Activated T-cell treated with anti-CD3 and anti-CD28 coated beads for 48 hours (primary cell): ENCODE measurements around the gene CMTM4.
"Not testable (repeated sequence)": the region's sequence is repeated elsewhere in the genome, so short reads cannot be mapped to it uniquely, and the experiment has no call there.

Source experiments
- DNase-seq: peaks from one replicate; pipeline ENCODE4 v3.0.0-alpha.2; 2020; ENCODE audit warnings: low read depth

CMTM4 gene

DNA sequence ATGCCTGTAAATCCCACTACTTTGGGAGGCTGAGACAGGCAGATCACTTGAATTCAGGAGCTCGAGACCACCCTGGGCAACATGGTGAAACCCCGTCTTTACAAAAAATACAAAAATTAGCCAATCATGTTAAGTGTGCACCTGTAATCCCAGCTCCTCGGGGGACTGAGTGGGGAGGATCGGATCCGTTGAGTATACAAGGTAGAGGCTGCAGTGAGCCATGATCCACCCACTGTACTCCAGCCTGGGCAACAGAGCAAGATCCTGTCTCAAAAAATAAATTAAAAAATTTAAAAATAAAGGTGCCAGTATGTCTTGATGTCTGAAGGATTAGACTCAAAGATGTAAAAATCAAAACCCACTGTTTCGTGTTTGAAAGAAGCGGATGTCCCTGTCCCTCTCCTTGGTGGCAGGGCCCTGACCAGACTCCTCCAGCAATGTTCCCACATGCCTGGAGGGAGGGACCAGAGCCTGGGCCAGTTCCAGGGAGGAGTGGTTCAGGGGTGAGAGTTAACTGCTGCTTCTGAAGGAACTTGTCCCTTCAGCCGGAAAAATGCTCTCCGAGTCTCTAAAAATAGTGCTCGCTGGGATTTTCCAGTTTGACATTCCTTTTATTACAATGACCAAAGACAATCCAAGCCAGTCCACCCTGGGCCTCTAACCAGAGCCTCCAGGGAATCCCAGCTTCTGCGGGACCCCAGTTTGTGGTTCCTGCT, 9.4 kb upstream of the CMTM4 start:
- no peak for DNase-seq

DNA sequence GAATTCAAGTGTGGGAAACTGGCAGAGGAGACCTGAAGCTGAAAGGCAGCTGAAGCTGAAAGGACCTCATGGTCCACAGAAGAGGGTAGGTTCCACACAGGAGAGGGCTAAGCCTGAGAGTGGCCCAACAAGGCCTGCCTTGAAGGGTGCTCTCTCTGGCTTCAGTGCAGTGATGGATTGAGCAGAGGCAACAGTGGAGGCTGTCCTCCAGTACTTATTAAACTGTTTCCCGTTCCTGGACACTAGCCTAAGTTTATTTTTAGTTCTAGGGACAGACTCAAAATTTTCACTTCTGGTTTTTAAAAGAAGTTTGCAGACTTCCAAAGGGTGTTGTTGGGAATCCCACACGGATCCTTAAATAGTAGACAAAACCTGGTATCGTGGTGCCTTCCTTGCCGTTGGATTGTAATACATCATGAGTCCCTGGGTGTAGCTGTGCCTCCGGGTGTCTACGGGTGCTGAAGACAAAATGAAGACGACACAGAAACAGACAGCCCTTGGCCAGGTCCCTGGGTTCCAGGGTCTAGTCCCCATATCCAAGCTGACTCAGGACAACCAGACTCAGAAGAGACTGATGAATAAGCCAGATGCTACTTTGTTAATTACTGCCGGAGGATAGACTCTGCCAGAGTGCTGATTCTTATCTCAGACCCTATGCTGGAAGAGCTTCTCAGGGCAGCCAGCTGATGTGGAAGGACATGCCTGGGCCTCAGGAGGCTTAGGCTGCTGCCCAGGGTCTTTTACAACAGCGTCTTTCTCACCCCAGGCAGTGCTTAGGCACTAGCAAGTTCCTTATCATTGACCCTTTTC, 7.1 kb upstream of the CMTM4 start:
- DNase-seq = no peak

DNA sequence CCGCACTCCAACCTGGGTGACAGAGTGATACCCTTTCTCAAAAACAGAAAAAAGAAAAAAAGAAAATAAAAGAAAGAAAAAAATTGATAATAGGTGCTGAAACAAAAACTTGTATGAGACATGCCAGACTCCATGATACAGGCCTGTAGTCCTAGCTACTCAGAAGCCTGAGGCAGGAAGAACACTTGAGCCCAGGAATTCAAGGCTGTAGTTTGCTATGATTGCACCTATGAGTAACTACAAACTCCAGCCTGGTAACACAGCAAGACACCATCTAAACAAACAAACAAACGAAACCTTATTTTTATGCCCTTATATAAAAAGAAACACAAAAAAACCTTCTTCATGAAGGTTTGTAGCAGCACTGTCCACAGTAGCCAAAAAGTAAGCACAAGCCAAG, 5.0 kb upstream of the CMTM4 start:
- no peak for DNase-seq

DNA sequence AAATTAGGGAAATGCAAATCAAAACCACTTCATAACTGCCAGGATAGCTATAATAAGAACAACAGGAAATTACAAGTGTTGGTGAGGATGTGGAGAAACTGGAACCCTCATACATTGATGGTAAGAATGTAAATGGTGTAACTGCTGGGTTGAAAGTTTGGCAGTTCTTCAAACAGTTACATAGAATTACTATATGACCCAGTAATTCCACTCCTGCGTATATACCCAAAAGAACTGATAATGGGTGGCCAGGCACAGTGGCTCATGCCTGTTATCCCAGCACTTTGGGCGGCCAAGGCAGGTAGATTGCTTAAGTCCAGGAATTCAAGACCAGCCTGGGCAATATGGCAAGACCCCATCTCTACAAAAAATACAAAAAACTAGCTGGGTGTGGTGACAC, 4.5 kb upstream of the CMTM4 start:
- DNase-seq = no peak

DNA sequence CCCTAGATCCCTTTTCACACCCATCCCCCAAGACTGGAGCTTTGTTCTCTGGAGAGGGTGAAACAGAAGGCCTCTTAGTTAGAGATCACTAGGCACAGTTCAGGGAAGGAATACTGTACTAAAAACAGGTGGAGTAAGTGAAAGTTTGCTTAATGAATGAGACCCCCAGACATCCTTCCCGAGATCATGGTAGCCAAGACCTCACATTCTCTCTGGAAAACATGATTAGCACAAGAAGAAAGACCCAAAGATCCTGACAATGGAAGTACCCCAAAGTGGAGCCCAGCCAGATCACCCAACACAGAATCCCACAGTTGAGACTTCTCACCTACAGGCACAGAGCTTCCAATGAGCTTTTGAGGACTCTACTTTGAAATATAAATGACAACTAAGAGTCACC, 3.4 kb upstream of the CMTM4 start:
- no peak for DNase-seq

DNA sequence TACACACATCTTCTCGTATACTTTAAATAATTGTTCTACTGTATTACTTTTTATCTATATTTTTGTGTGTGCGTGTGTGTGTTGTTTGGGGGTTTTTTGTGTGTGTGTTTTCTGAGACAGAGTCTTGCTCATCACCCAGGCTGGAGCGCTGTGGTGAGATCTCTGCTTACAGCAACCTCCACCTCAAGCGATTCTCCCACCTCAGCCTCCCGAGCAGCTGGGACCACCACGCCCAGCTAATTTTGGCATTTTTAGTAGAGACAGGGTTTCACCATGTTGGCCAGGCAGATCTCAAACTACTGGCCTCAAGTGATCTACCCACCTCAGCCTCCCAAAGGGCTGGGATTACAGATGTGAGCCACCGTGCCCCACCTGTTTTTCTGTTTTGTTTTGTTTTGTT, 1.5 kb upstream of the CMTM4 start:
- no peak for DNase-seq

DNA sequence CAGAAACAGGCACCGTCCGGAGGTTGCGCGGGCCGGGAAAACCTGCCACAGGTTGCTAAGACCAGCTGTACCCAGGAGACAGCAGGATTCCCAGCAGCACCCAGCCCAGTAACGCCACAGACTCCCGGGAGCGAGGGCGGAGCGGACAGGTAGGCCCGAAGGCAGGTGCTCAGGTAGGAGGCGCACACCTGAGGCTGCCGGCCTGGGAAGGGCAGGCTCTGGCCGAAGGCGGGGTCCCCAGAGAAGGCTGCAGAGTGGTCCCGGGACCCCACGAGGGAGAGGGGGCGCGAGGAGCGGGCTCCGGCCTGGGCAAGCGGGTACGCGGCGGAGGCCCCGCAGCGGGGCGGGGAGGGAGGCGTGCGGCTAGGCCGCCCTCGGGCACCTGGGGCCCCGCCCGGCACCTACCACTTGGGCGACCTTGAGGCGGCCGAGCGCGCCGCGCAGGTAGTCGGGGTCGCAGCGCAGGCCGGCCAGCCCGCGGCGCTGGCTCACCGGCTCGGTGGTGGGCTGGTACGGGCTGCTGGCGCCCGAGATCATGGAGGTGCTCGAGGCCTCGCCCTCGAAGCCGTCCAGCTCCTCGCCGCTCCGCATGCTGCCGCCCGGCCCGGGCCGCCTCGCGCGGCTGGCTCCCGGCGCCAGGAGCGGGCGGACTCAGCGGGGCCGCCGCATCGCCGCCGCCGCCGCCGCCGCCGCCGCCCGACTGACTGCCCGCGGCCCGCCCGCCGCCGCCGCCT, 441 bp downstream of the CMTM4 start:
- no peak for DNase-seq

DNA sequence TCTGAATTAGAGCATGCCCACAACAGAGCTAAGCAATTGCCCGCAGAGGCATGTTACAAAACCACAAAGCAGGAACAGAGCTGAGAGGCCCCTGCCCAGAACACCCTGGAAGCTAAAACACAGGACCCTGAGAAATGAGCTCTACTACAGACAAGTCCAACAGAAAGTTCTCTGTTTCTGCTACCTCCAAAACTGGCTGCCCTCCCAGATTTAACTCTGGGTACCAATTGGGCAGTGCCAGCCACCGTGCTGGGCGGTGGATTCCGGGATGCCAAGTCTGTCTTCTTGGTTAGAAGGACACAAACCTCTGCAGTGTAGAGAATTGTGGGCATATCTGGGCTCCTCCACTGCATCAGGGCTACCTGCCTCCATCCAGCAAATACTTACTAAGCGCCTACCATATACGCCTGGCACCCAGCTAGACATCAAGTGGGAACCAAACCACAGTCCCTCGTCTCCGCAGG, 1.0 kb downstream of the CMTM4 start:
- DNase-seq = no peak

DNA sequence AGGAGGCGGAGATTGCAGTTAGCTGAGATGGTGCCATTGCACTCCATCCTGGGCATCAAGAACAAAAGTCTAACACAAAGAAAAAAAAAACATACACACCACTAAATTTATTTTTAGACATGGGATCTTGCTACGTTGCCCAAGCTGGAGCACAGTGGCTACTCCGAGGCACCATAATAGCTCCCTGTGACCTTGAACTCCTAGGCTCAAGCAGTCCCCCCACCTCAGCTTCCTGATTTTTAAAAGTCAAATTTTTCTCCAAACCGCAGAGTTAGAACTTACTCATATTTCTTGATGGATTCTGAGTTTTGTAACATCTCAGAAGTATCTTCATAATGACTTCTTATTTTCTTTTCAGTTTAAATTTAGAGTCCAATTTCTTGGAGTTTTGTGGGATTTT, 3.4 kb downstream of the CMTM4 start:
- no peak for DNase-seq

DNA sequence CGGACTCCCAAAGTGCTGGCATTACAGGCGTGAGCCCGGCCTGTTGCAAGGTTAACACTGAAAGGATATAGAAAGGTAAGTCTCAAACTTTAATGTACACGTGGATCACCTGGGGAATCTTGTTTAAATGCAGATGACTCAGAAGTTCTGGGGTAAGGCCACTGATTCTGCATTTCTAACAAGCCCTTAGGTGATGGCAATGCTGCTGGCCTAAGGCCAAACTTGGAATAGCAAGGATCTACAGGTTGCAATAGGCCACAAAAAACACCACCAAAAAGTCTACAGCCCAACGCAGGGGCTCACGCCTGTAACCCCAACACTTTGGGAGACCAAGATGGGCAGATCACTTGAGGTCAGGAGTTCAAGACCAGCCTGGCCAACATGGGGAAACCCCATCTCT, 4.2 kb downstream of the CMTM4 start:
- no peak for DNase-seq

DNA sequence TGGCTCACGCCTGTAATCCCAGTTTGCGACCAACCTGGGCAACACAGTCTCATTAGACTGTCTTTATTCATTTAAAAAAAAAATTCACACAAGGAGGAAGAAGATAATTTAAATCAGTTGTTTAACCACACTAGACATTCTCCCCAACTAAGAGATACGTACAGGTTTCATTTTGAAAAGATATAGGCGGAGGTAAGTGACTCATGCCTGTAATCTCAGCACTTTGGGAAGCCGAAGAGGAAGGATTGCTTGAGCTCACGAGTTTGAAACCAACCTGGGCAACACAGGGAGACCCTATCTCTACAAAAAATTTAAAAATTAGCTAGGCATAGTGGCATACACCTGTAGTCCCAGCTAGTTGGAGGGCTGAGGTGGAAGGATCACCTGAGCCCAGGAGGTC, 5.3 kb downstream of the CMTM4 start:
- DNase-seq = no peak

DNA sequence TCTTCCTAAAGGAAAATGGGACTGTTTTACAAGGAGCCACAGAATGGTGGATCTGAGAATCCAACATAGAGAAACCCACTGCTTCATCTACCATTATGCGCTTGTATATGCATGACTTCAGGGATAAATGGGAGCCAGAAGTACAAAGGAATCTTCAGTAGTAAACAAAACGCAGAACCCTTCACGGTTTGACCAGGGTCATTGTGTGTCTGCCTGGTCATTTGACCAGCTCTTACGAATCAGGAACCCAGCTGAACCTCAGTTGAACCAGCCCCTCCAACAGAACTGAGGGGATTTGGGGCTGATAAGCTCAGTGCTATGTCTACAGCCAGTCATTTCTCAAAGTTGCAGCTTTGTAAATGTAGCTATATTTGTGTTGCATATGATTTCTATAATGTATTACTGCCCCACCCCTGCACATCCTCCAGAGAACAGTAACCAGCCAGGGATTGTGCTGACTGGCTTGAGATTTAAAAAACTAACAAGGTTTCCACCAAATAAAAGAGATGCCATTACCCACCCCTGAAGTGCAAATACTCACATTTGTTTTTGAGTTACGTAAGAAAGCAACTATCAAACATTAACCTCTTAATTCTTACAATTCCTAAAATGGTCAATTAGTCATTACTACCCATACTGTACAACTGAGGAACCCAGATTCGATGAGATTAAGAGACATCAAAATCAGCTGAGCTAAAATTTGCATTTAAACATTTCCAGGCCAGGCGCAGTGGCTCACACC, 6.3 kb downstream of the CMTM4 start:
- DNase-seq = no peak

DNA sequence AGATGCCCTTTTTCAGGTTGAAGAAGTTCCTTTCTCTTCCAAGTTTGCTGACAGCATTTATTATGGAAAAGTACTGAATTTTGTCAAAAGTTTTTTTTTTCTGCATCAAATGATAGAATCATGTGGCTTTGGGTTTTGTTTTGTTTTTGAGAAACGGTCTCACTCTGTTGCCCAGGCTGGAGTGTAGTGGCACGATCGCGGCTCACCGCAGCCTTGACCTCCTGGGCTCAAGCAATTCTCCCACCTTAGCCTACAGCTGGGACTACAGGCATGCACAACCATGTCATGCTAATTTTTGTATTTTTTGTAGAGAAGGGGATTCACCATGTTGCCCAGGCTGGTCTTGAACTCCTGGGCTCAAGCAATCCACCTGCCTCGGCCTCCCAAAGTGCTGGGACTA, 7.3 kb downstream of the CMTM4 start:
- no peak for DNase-seq

DNA sequence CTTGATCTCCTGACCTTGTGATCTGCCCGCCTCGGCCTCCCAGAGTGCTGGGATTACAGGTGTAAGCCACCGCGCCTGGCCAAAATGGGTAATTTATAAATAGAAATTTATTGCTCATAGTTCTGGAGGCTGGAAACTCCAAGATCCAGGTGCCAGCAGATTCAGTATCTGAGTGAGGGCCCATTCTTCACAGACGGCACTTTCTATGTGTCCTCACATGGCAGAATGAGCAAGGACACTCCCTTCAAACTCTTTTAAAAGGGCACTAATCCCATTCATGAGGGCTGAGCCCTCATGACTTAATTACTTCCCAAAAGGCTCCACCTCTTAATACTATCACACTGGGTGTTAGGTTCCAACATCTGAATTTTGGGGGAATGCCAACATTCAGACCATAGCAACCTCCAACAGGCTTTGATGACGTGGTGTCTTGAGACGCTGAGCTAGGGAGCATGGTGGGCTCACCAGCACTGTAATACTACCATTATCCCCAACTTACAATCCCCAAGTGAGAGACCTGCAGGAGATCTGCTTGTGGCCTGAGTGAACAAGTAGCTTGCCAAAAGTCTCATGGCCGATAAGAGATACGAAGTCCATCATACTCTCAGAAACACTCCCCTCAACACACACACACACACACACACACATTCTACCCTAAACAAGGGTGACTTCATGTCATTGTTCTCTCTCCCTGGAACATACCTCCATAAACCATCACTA, 8.5 kb downstream of the CMTM4 start:
- no peak for DNase-seq

DNA sequence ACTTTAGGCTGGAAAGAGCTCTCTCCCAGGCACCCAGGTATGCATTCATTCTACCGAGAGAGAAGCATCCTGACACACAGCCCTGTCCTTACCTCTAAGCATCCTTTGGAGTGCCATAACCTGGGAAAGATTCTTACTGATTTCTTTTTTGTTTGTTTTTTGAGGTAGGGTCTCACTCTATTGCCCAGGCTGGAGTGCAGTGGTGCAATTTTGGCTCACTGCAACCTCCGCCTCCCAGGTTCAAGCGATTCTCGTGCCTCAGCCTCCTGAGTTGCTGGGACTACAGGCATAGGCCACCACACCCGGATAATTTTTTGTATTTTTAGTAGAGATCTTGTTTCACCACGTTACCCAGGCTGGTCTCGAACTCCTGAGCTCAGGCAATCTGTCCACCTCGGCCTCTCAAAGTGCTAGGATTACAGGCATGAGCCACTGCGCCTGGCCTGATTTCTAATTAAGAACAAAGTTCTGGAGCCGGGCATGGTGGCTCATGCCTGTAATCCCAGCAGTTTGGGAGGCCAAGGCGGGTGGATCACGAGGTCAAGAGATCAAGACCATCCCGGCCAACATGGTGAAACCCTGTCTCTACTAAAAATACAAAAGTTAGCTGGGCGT, 10.9 kb downstream of the CMTM4 start:
- not testable (repeated sequence) for DNase-seq

DNA sequence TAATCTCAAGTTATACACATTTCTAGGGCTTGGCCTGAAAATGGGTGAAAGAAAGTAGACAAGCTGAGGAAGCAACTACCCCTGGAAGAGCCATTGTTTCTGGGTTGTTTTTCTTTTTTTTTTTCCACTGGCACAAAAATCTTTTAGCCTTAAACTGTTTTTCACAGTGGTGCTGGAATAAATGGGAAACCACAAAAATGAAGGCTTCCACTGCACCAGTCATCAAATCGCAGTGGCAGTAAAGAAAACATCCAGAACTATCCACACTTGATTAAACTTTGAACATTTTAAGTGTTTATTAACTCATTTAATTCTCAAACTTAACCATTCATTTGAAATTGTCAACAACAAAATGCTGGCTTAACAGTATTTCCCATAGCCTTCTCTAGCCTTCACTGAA, 14.3 kb downstream of the CMTM4 start:
- DNase-seq = no peak

DNA sequence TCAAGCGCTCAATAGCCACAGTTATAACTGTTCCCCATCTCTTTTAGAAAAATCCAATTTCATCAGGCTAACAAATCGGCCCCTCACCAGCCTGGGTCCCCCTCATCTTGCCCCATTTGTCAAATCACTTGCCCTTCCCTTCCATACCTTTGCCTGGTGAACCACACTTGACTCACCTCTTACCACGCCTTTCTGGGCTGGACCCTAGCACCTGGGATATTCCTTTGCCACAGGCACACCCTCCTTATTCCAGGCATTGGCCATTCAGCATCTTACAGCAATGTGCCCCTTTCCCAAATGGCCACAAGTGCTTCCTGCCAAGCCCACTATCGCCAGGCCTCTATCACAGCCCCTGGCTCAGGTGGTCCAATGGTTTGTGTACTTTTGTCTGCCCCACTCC, 14.9 kb downstream of the CMTM4 start:
- DNase-seq = no peak

DNA sequence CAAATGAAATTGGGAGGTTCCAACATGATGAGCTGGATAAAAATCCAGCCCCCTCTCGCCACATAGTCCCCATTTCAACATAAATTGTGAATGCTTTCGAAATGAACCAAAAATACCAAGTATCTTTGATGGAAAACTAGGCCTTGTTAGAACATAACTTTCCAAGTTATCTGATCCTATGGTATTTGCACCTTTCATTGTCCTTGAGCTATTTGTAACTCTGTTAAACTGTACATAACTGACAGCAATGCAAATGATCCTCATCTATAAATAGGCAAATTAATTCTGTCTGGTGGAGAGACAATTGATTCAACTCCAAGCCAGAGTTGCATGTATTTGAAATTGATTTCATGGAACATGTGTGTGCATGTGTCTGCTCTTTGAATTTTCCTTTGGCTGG, 18.2 kb downstream of the CMTM4 start:
- no peak for DNase-seq

DNA sequence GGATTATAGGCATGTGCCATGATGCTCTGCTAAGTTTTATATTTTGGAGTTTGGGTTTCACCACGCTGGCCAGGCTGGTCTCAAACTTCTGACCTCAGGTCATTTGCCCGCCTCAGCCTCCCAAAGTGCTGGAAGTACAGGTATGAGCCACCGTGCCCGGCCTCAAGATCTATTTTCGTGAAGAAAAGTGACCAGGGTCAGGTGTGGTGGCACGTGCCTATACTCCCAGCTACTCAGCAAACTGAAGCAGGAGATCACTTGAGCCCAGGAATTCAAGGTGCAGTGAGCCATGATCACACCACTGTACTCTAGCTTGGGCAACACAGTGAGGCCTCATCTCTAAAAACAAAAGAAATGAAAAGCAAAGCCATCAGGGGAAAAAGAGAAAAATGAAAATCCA, 18.7 kb downstream of the CMTM4 start:
- DNase-seq = no peak

DNA sequence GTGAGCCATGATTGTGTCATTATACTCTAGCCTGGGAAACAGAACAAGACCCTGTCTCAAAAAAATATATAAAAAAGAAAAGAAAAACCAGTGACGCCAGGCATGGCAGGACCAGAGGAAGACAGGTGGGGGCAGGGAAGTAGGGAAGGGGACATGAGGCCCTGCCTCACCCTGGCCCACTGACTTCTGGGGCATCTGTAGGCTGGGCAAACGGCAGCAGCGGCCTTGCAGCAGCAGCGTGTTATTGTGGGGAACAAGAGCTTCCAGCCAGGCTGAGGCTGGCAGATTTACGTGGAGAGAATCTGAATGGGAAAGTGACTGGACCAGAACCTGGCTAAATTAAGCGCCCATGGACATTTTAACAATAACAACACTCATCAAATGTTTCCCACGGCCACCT, 19.4 kb downstream of the CMTM4 start:
- no peak for DNase-seq

DNA sequence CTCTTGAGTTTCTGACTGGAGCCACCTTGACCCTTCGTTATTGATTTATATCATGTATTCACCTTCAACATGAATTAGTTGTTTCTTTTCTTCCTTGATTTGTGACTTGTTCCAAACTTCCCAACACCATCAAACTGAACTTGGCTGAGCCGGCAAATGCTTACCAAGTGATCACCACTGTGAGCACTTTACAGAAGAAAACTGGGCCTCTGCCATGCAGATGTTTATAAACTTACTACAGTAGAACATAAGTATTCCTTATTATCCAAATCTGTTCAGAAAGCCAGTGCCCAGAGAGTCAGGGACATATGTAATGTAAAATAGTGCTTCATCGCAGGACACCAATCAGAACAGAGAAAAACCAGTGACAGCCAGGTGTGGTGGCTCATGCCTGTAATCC, 19.9 kb downstream of the CMTM4 start:
- DNase-seq = no peak
